CD8-positive, alpha-beta memory T cell (primary cell): ENCODE measurements around the gene TMEM212. TPM values are rescaled to one million over a fixed set of nuclear protein-coding genes. Genes with fewer than 3 reads are reported as not detected.

ENCODE experiments used
- CTCF ChIA-PET: fragments of 350-600 bp; sonication (Branson Sonifier 250); formaldehyde crosslinking; loops from one replicate; lab custom pipeline; 2021; ENCODE audit warnings: antibody characterized with exemption; lab: Charles Lee
- POLR2A ChIA-PET: fragments of 350-600 bp; sonication (Branson Sonifier 250); formaldehyde crosslinking; loops from one replicate; lab custom pipeline; 2021; ENCODE audit warnings: antibody characterized with exemption; lab: Charles Lee
- DNase-seq, 5 donors: peaks; one replicate each; pipeline versions ENCODE4 v3.0.0 to v3.0.0-alpha.2; 2020 to 2022; ENCODE audit warnings: mixed read lengths in 1 of 5
- H3K27ac ChIP-seq: one replicate; pipeline ENCODE4 v1.7.0; 2013; ENCODE audit warnings: low read depth, mild to moderate bottlenecking, low read length, moderate library complexity
- H3K27me3 ChIP-seq: 2 replicates; pipeline ENCODE4 v1.7.0; 2013; ENCODE audit warnings: low read length, mild to moderate bottlenecking; ENCODE audit not compliant: insufficient read depth, poor library complexity, severe bottlenecking
- H3K36me3 ChIP-seq: 2 replicates; pipeline ENCODE4 v1.7.0; 2013; ENCODE audit warnings: mild to moderate bottlenecking, low read length, moderate library complexity; ENCODE audit not compliant: insufficient read depth
- H3K4me1 ChIP-seq: 2 replicates; pipeline ENCODE4 v1.7.0; 2013; ENCODE audit warnings: mild to moderate bottlenecking, low read length, moderate library complexity; ENCODE audit not compliant: insufficient read depth
- H3K4me3 ChIP-seq: 2 replicates; pipeline ENCODE4 v1.7.0; 2013; ENCODE audit warnings: mild to moderate bottlenecking, low read length
- H3K9me3 ChIP-seq: 2 replicates; pipeline ENCODE4 v1.7.0; 2013; ENCODE audit warnings: mild to moderate bottlenecking, low read length
- H3K27ac Mint-ChIP-seq, 8 donors: one replicate each; pipeline ENCODE4 v1.8.0; 2020 to 2021; ENCODE audit warnings: mixed read lengths in 8 of 8, mild to moderate bottlenecking in 6 of 8, inconsistent platforms in 3 of 8, moderate library complexity in 3 of 8
- H3K27me3 Mint-ChIP-seq, 2 donors: one replicate each; pipeline ENCODE4 v1.8.0; 2020 to 2021; ENCODE audit warnings: mixed read lengths in 2 of 2, mild to moderate bottlenecking in 1 of 2, moderate library complexity in 1 of 2
- H3K36me3 Mint-ChIP-seq, 3 donors: one replicate each; pipeline ENCODE4 v1.8.0; 2020 to 2021; ENCODE audit warnings: mixed read lengths in 3 of 3, inconsistent platforms in 1 of 3, mild to moderate bottlenecking in 1 of 3
- H3K4me1 Mint-ChIP-seq, 3 donors: one replicate each; pipeline ENCODE4 v1.8.0; 2020 to 2021; ENCODE audit warnings: mixed read lengths in 3 of 3, inconsistent platforms in 1 of 3, mild to moderate bottlenecking in 1 of 3
- H3K4me3 Mint-ChIP-seq, 7 donors: one replicate each; pipeline ENCODE4 v1.8.0; 2020 to 2021; ENCODE audit warnings: mixed read lengths in 7 of 7, mild to moderate bottlenecking in 6 of 7, moderate library complexity in 4 of 7, inconsistent platforms in 2 of 7
- H3K9me3 Mint-ChIP-seq, 5 donors: one replicate each; pipeline ENCODE4 v1.8.0; 2020 to 2022; ENCODE audit warnings: mixed read lengths in 5 of 5, mild to moderate bottlenecking in 3 of 5, moderate library complexity in 2 of 5, inconsistent platforms in 1 of 5
- polyA plus RNA-seq: library from polyadenylated mRNA; unstranded; fragments of 300-500 nt; fragmentation: Illumina TruSeq; gene quantifications from one replicate; pipeline ENCODE4 v1.2.3, GENCODE V29; 2021
- total RNA-seq, 2 experiments: library from RNA; stranded (reverse); gene quantifications; one replicate each; pipeline ENCODE4 v1.2.3, GENCODE V29; 2021

TMEM212 gene
- total and polyA plus RNA-seq, 3 experiments from 2014 or later, result not detected

- Histone ChIP-seq H3K4me1 (no peaks in the 10 kb centered on the region), H3K9me3 (no peaks in the 10 kb centered on the region), H3K27ac (no peak overlapping the region), H3K27me3 (no peaks in the 10 kb centered on the region), H3K36me3 (no peaks in the 10 kb centered on the region), H3K4me3 (no peak overlapping the region)
- H3K27me3 Mint-ChIP-seq, result peaks cover 7 to 29% of the 10 kb centered on the region in 2 donors
- ChIA-PET POLR2A (no interaction called here), CTCF (no interaction called here)
- DNase-seq, result no peak
- H3K4me3 Mint-ChIP-seq, result no peak overlapping the region
- no peaks in the 10 kb centered on the region for H3K4me1 Mint-ChIP-seq
- H3K9me3 Mint-ChIP-seq, result no peaks in the 10 kb centered on the region
- H3K36me3 Mint-ChIP-seq, result no peaks in the 10 kb centered on the region
- H3K27ac Mint-ChIP-seq, result no peak overlapping the region
Measured at GRCh38 chr3:171873580-171873979, 30.4 kb downstream of the TMEM212 start.

GRCh38 chr3:171874251-171874681, 31.1 kb downstream of the TMEM212 start:
- Mint-ChIP-seq H3K4me3 (no peak overlapping the region), H3K36me3 (no peaks in the 10 kb centered on the region), H3K4me1 (no peaks in the 10 kb centered on the region), H3K27me3 (peaks cover 8 to 29% of the 10 kb centered on the region in 2 donors), H3K9me3 (no peaks in the 10 kb centered on the region), H3K27ac (no peak overlapping the region)
- Histone ChIP-seq H3K9me3 (no peaks in the 10 kb centered on the region), H3K27ac (no peak overlapping the region), H3K4me1 (no peaks in the 10 kb centered on the region), H3K36me3 (no peaks in the 10 kb centered on the region), H3K27me3 (no peaks in the 10 kb centered on the region), H3K4me3 (no peak overlapping the region)
- no peak for DNase-seq
- CTCF ChIA-PET, result no interaction called here
- POLR2A ChIA-PET, result no interaction called here

GRCh38 chr3:171874879-171875278, 31.7 kb downstream of the TMEM212 start:
- ChIA-PET CTCF (no interaction called here), POLR2A (no interaction called here)
- no peak overlapping the region for H3K27ac Mint-ChIP-seq

GRCh38 chr3:171875923-171876412, 32.8 kb downstream of the TMEM212 start:
- Histone ChIP-seq H3K27me3 (no peaks in the 10 kb centered on the region), H3K9me3 (no peaks in the 10 kb centered on the region), H3K4me1 (no peaks in the 10 kb centered on the region), H3K4me3 (no peak overlapping the region), H3K36me3 (no peaks in the 10 kb centered on the region), H3K27ac (no peak overlapping the region)
- POLR2A ChIA-PET, result no interaction called here
- H3K4me1 Mint-ChIP-seq, result no peaks in the 10 kb centered on the region
- CTCF ChIA-PET, result no interaction called here
- no peaks in the 10 kb centered on the region for H3K9me3 Mint-ChIP-seq
- no peak overlapping the region for H3K4me3 Mint-ChIP-seq
- no peaks in the 10 kb centered on the region for H3K36me3 Mint-ChIP-seq
- no peak for DNase-seq
- no peak overlapping the region for H3K27ac Mint-ChIP-seq
- peaks cover 8 to 28% of the 10 kb centered on the region in 2 donors for H3K27me3 Mint-ChIP-seq

More at GRCh38 chr3:171874879-171875278, 31.7 kb downstream of the TMEM212 start:
- H3K9me3 ChIP-seq, result no peaks in the 10 kb centered on the region
- H3K27ac ChIP-seq, result no peak overlapping the region
- DNase-seq, result no peak
- no peaks in the 10 kb centered on the region for H3K4me1 ChIP-seq
- H3K27me3 ChIP-seq, result no peaks in the 10 kb centered on the region
- Mint-ChIP-seq H3K4me1 (no peaks in the 10 kb centered on the region), H3K36me3 (no peaks in the 10 kb centered on the region), H3K4me3 (no peak overlapping the region), H3K27me3 (peaks cover 8 to 29% of the 10 kb centered on the region in 2 donors), H3K9me3 (no peaks in the 10 kb centered on the region)
- H3K4me3 ChIP-seq, result no peak overlapping the region
- no peaks in the 10 kb centered on the region for H3K36me3 ChIP-seq

- H3K4me3 Mint-ChIP-seq, result no peak overlapping the region
- H3K4me3 ChIP-seq, result no peak overlapping the region
- peaks cover 7 to 24% of the 10 kb centered on the region in 2 donors for H3K27me3 Mint-ChIP-seq
- no peaks in the 10 kb centered on the region for H3K36me3 ChIP-seq
- H3K9me3 ChIP-seq, result no peaks in the 10 kb centered on the region
- no peak overlapping the region for H3K27ac ChIP-seq
- ChIA-PET CTCF (no interaction called here), POLR2A (no interaction called here)
- H3K27me3 ChIP-seq, result no peaks in the 10 kb centered on the region
- H3K4me1 Mint-ChIP-seq, result no peaks in the 10 kb centered on the region
- DNase-seq, result no peak
- no peaks in the 10 kb centered on the region for H3K9me3 Mint-ChIP-seq
- H3K4me1 ChIP-seq, result no peaks in the 10 kb centered on the region
- no peak overlapping the region for H3K27ac Mint-ChIP-seq
- H3K36me3 Mint-ChIP-seq, result no peaks in the 10 kb centered on the region
Measured at GRCh38 chr3:171876680-171877147, 33.6 kb downstream of the TMEM212 start.

GRCh38 chr3:171878461-171879225, 35.5 kb downstream of the TMEM212 start:
- Histone ChIP-seq H3K4me3 (no peak overlapping the region), H3K4me1 (no peaks in the 10 kb centered on the region), H3K27me3 (no peaks in the 10 kb centered on the region), H3K36me3 (no peaks in the 10 kb centered on the region), H3K9me3 (no peaks in the 10 kb centered on the region), H3K27ac (no peak overlapping the region)
- ChIA-PET POLR2A (no interaction called here), CTCF (no interaction called here)
- H3K4me1 Mint-ChIP-seq, result no peaks in the 10 kb centered on the region
- H3K36me3 Mint-ChIP-seq, result no peaks in the 10 kb centered on the region
- H3K4me3 Mint-ChIP-seq, result no peak overlapping the region
- no peak overlapping the region for H3K27ac Mint-ChIP-seq
- no peak for DNase-seq
- H3K9me3 Mint-ChIP-seq, result no peaks in the 10 kb centered on the region
- peaks cover 7 to 14% of the 10 kb centered on the region in 2 donors for H3K27me3 Mint-ChIP-seq

- Mint-ChIP-seq H3K27me3 (peaks cover 7 to 14% of the 10 kb centered on the region in 2 donors), H3K4me3 (no peak overlapping the region), H3K9me3 (no peaks in the 10 kb centered on the region), H3K27ac (no peak overlapping the region), H3K36me3 (no peaks in the 10 kb centered on the region), H3K4me1 (no peaks in the 10 kb centered on the region)
- no peak for DNase-seq
- CTCF ChIA-PET, result no interaction called here
- Histone ChIP-seq H3K9me3 (no peaks in the 10 kb centered on the region), H3K4me3 (no peak overlapping the region), H3K27me3 (no peaks in the 10 kb centered on the region), H3K27ac (no peak overlapping the region), H3K36me3 (no peaks in the 10 kb centered on the region), H3K4me1 (no peaks in the 10 kb centered on the region)
- POLR2A ChIA-PET, result no interaction called here
Measured at GRCh38 chr3:171879472-171879871, 36.3 kb downstream of the TMEM212 start.

- H3K36me3 ChIP-seq, result no peaks in the 10 kb centered on the region
- Mint-ChIP-seq H3K4me3 (no peak overlapping the region), H3K4me1 (no peaks in the 10 kb centered on the region), H3K36me3 (no peaks in the 10 kb centered on the region), H3K9me3 (no peaks in the 10 kb centered on the region), H3K27ac (no peak overlapping the region), H3K27me3 (peaks cover 5 to 11% of the 10 kb centered on the region in 2 donors)
- no peak overlapping the region for H3K4me3 ChIP-seq
- DNase-seq, result no peak
- H3K27ac ChIP-seq, result no peak overlapping the region
- ChIA-PET CTCF (no interaction called here), POLR2A (no interaction called here)
- no peaks in the 10 kb centered on the region for H3K4me1 ChIP-seq
- H3K9me3 ChIP-seq, result no peaks in the 10 kb centered on the region
- no peaks in the 10 kb centered on the region for H3K27me3 ChIP-seq
Measured at GRCh38 chr3:171880101-171880870, 37.1 kb downstream of the TMEM212 start.
